T-helper 17 cell (primary cell): ENCODE data around the gene TEX12. TPM values are rescaled to one million over a fixed set of nuclear protein-coding genes. Genes with fewer than 3 reads are reported as not detected.

Source experiments
- ATAC-seq: fragments of 150-1000 bp; cut with Tn5 transposase; 2 replicates; pipeline ENCODE4 v1.10.0; 2021; ENCODE audit warnings: mild to moderate bottlenecking, moderate library complexity
- DNase-seq, 3 donors: peaks; one replicate each; pipeline versions ENCODE4 v3.0.0 to v3.0.0-alpha.2; 2020 to 2021
- H3K9me3 ChIP-seq: one replicate; pipeline ENCODE4 v1.7.0; 2013; ENCODE audit warnings: low read length, mild to moderate bottlenecking; ENCODE audit not compliant: control insufficient read depth, poor library complexity, severe bottlenecking
- H3K27ac Mint-ChIP-seq: one replicate; pipeline ENCODE4 v1.8.0; 2022; ENCODE audit warnings: mild to moderate bottlenecking, moderate library complexity, mixed read lengths
- H3K27me3 Mint-ChIP-seq: one replicate; pipeline ENCODE4 v1.8.0; 2022; ENCODE audit warnings: mixed read lengths
- H3K36me3 Mint-ChIP-seq: one replicate; pipeline ENCODE4 v1.8.0; 2022; ENCODE audit warnings: low read depth, mixed read lengths
- H3K4me1 Mint-ChIP-seq: one replicate; pipeline ENCODE4 v1.8.0; 2022; ENCODE audit warnings: mild to moderate bottlenecking, mixed read lengths
- H3K4me3 Mint-ChIP-seq: one replicate; pipeline ENCODE4 v1.8.0; 2022; ENCODE audit warnings: mild to moderate bottlenecking, moderate library complexity, mixed read lengths
- total RNA-seq, 4 donors: library from RNA in 2 of 4; stranded (reverse) in 2 of 4; gene quantifications; one replicate each; pipeline ENCODE4 v1.2.3 and lab custom pipeline; 2022 to 2026

Gene TEX12, protein sequence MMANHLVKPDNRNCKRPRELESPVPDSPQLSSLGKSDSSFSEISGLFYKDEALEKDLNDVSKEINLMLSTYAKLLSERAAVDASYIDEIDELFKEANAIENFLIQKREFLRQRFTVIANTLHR
- total RNA-seq (under 1 TPM; 0.32 to 0.52 TPM), total RNA-seq (lab: John Stamatoyannopoulos, UW) (0 to 0.23 reads per million in 2 donors)

DNA sequence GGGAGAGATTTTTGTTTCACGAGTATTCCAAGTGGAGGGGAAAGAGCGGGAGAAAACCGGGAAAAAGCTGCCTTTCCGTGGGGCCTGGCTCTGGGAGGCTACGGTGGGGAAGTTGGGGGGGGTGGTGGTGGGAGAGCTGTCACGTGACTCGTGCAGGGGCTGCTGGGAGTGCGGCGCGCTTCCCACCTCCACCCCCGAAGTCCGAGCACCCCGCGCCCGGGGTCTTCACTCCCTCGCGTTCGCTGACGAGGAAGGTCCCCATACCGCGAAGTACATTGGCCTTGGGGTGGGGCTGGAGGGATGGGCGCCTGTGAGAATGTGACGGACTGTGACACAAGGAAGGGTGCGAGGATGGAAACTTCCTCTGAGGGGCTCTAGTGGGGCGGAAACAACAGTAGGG lies at the start of gene TEX12:
Gene TEX12 (plus strand): TSS at position 228 of the 400 bp plus-strand sequence. CDS start 1,897 bp downstream, outside the sequence.
- H3K27ac Mint-ChIP-seq = no peak within 1 kb of the TSS
- ATAC-seq (no peak), DNase-seq (no peak)
- peaks cover 21% of the 10 kb centered on the region for H3K27me3 Mint-ChIP-seq
- H3K4me1 Mint-ChIP-seq = peaks cover 7% of the 10 kb centered on the region
- H3K4me3 Mint-ChIP-seq = no peak within 1 kb of the TSS
- no peaks in the 10 kb centered on the region for H3K9me3 ChIP-seq
- H3K36me3 Mint-ChIP-seq = peaks cover 6% of the 10 kb centered on the region

DNA sequence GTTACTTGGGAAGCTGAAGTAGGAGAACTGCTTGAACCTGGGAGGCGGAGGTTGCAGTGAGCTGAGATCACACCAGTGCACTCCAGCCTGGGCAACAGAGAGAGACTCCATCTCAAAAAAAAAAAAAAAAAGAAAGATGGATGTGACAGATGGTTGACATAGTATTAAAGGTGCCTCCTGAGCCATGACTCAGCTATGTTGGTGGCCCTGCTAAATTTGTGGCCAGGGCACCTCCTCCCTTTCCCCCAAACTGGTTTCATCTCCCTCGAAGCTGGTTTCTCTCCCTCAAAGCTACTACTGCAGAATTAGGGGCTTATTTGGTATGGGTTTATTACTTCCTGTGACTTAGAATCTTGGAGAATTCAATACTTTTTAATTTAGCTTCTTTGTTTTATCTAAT lies 49.0 kb upstream of the TEX12 start:
- H3K27me3 Mint-ChIP-seq = no peaks in the 10 kb centered on the region
- peaks cover 5% of the 10 kb centered on the region for H3K4me1 Mint-ChIP-seq
- no peak overlapping the region for H3K4me3 Mint-ChIP-seq
- no peaks in the 10 kb centered on the region for H3K9me3 ChIP-seq
- ATAC-seq (no peak), DNase-seq (no peak)
- H3K36me3 Mint-ChIP-seq = peaks cover 5% of the 10 kb centered on the region
- no peak overlapping the region for H3K27ac Mint-ChIP-seq

DNA sequence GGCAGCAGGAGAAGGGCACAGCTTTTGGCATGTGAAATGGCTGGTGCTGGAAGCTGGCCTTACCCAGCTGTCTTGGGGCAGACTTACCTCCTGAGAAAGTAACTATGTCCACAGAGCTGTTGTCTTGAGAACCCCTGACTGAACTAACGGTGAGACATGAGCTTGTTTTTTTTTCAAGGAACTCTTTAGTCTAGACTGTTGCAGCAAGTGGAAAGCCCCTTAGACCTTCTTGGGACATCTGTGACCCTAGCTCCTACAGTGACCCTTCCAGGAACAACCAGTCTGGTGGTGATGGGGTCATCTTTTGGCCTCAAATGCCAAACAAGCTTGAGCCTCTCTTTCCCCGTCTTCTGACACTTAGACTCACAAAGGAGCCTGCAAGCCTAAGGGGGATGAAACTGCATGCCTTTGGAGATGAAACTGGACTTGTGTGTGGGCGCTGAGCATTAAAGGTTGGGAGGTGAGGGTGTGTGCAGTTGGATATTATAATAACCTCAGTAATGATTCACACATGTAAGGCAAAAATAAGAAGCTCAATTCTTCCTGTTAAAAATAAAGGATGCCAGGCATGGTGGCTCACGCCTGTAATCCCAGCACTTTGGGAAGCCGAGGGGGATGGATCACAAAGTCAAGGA lies 45.1 kb upstream of the TEX12 start:
- ATAC-seq = no peak
- Mint-ChIP-seq H3K4me3 (no peak overlapping the region), H3K27me3 (no peaks in the 10 kb centered on the region), H3K36me3 (peaks cover 1% of the 10 kb centered on the region), H3K27ac (no peak overlapping the region), H3K4me1 (peaks cover 2% of the 10 kb centered on the region)
- DNase-seq = no peak
- no peaks in the 10 kb centered on the region for H3K9me3 ChIP-seq

DNA sequence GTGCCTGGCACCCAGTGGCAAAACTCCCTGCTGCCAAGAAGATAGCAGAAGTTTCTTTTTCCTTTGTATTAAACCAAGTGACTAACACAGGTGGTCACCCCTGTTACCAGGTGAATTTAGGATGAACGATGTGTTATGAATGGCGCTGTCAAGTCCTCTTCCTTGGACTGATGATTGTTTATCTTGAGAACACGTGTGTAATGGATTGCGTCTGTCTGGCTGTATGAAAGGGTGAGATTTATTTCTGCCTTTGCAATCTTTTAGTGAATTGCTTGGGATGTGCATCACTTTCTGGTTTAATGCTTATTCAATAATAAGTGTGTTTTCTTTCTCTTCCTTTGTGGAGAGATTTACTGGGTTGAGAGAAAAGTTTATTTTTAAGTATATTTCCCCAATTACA lies 44.0 kb upstream of the TEX12 start:
- DNase-seq (no peak), ATAC-seq (no peak)
- Mint-ChIP-seq H3K27me3 (no peaks in the 10 kb centered on the region), H3K36me3 (peaks cover 2% of the 10 kb centered on the region), H3K27ac (no peak overlapping the region), H3K4me1 (peaks cover 2% of the 10 kb centered on the region), H3K4me3 (no peak overlapping the region)
- no peaks in the 10 kb centered on the region for H3K9me3 ChIP-seq

DNA sequence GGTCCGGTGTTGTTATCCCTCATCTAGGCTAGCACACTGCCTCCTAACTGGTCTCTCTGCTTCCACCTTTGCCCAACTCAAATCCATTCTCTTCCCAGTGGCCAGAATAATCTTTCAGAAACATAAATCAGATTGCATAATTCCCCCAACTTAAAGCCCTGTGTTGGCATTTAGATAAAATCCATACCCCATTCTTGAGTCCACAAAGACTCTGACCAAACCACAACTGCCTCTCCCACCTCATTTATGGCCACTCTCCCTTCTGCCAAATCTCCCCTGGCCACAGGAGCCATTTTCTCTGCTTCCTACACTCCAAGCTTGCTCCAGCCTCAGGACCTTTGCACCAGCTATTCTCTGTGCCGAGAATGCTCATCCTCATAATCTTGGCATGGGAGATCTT lies 40.1 kb upstream of the TEX12 start:
- Mint-ChIP-seq H3K27me3 (no peaks in the 10 kb centered on the region), H3K27ac (no peak overlapping the region), H3K4me1 (peaks cover 3% of the 10 kb centered on the region), H3K36me3 (peaks cover 2% of the 10 kb centered on the region), H3K4me3 (no peak overlapping the region)
- no peak for DNase-seq
- no peak for ATAC-seq
- H3K9me3 ChIP-seq = no peaks in the 10 kb centered on the region

DNA sequence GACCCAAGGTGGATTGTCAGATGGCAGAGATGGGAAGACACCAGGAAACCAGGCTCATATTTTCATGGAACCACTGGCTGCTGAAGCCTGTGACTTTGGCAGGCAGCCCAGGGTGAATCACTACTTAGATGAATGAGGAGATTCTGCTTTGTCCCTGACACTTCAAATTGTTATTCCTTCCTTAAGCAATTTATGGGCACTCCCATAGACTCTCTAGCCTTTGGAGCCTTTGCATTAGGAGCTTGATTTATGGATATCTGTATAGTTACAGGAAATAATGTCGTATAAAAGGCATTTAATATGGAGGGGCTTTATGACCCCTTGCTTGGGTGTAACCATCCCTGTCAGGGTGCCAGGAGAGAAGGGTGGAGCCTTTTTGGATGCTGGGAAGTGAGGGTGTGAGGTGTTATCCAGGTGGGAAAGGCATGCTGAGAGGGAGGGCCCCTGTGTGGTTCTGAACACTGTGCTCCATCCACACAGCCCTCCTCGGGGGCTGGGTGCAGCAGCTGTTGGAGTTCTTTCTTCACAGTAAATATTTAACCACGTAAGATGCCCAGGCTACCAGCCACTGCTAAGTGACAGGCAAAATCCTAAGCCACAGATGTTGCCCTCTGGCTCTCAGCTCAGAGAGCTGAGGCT lies 38.6 kb upstream of the TEX12 start:
- no peaks in the 10 kb centered on the region for H3K9me3 ChIP-seq
- Mint-ChIP-seq H3K27ac (peak overlapping the region; percentile 14), H3K4me1 (peaks cover 3% of the 10 kb centered on the region), H3K4me3 (no peak overlapping the region), H3K27me3 (no peaks in the 10 kb centered on the region), H3K36me3 (peaks cover 2% of the 10 kb centered on the region)
- no peak for DNase-seq
- ATAC-seq = no peak

DNA sequence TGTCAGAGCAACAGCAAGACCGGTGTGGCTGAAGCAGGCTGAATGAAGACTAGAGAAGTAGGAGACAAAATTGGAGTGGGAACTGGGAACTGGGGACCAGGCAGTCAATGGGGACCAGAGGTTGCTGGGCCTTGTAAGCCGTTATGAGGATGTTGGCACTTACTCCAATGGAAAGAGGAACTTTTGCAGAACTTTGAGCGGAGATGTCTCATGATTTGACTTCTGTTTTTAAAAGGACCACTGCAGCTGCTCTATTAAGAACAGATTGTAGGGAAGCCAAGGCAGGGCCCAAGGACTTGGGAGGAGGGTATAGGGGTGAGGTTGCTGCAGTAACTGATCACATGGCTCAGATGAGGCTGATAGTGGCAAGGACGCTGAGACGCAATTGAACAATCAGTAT lies 37.5 kb upstream of the TEX12 start:
- Mint-ChIP-seq H3K36me3 (peaks cover 2% of the 10 kb centered on the region), H3K4me1 (peaks cover 3% of the 10 kb centered on the region), H3K27ac (peak overlapping the region; percentile 14), H3K27me3 (no peaks in the 10 kb centered on the region), H3K4me3 (no peak overlapping the region)
- DNase-seq (no peak), ATAC-seq (no peak)
- H3K9me3 ChIP-seq = no peaks in the 10 kb centered on the region

DNA sequence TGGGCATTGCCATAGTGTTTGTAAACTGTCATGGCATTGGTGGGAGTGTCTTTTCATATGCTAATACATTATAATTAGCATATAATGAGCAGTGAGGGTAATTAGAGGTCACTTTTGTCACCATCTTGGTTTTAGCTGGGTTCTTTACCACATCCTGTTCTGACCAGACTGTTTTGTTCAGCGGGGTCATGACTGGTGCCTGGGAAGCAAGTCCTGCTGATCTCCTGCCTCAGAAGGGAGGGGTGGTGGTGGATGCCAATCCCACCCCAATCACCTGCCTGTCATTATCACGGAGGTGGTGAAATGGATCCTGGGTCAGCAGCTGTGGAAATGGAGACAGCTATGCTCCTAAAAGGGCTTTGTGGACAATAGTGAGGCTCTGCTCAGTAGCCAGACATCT lies 34.4 kb upstream of the TEX12 start:
- H3K27me3 Mint-ChIP-seq = no peaks in the 10 kb centered on the region
- peaks cover 3% of the 10 kb centered on the region for H3K4me1 Mint-ChIP-seq
- no peak overlapping the region for H3K4me3 Mint-ChIP-seq
- no peaks in the 10 kb centered on the region for H3K36me3 Mint-ChIP-seq
- no peak overlapping the region for H3K27ac Mint-ChIP-seq
- no peaks in the 10 kb centered on the region for H3K9me3 ChIP-seq
- DNase-seq (no peak), ATAC-seq (no peak)

DNA sequence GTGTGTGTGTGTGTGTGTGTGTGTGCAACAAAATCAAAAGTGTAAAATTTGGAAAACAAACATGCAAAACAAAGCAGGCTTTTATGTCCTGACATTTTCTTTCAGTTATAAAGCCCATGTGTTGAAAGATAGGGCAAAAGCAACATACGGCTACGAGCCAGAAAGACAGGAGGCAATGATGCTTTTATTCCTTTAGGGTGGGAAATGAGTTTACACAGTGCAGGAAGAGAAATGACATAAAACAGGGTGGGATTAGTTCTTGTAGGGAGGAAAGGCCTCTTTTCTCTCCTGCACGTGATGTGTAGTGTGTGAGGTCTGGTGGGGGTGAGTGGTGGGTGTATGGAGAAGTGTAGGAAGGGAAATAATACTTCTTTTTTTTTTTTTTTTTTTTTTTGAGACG lies 32.7 kb upstream of the TEX12 start:
- Mint-ChIP-seq H3K27me3 (no peaks in the 10 kb centered on the region), H3K4me1 (peaks cover 3% of the 10 kb centered on the region), H3K4me3 (no peak overlapping the region), H3K27ac (no peak overlapping the region), H3K36me3 (no peaks in the 10 kb centered on the region)
- ATAC-seq (no peak), DNase-seq (no peak)
- H3K9me3 ChIP-seq = no peaks in the 10 kb centered on the region

DNA sequence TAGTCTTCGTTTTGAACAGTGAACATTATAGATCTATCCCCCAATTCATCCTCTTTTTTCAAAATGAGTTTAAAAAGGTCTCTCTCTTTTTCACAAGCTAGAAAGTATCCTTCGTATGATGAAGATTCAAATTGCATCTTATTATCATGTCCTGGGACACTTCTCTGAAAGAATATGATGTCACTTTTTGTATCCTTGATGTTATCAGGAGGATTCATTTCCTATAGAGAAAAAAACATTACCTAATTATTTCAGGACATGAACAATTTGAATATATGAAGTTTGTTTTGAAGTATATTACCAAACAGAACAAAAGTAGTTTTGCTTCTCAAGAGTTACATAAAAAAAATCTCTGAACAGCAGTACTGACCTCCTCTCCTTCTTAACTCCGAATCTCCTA lies 23.6 kb upstream of the TEX12 start:
- no peaks in the 10 kb centered on the region for H3K36me3 Mint-ChIP-seq
- ATAC-seq = no peak
- H3K27ac Mint-ChIP-seq = no peak overlapping the region
- no peak for DNase-seq
- no peaks in the 10 kb centered on the region for H3K9me3 ChIP-seq
- H3K4me1 Mint-ChIP-seq = peaks cover 2% of the 10 kb centered on the region
- no peaks in the 10 kb centered on the region for H3K27me3 Mint-ChIP-seq
- no peak overlapping the region for H3K4me3 Mint-ChIP-seq

DNA sequence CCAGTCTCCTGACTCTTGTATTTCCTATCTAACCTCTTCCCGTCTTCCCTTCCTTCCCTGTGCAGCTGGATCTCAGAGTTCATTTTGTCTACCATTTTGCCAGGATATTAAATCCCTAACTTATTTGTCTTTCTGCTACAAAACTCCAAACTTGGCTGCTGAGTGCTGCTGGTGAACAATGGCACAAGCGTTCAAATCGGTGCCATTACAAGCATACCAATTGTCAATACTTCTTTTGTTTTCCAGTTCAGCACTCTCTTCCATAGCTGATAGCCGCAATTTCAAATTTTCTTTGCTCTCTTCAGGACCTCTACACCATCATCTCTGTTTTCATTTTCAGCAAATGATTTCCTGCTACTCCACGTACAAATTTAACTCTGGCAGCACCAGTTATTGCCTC lies 16.7 kb upstream of the TEX12 start:
- Mint-ChIP-seq H3K4me3 (no peak overlapping the region), H3K27ac (no peak overlapping the region), H3K4me1 (no peaks in the 10 kb centered on the region), H3K36me3 (no peaks in the 10 kb centered on the region), H3K27me3 (no peaks in the 10 kb centered on the region)
- H3K9me3 ChIP-seq = no peaks in the 10 kb centered on the region
- ATAC-seq (no peak), DNase-seq (no peak)

DNA sequence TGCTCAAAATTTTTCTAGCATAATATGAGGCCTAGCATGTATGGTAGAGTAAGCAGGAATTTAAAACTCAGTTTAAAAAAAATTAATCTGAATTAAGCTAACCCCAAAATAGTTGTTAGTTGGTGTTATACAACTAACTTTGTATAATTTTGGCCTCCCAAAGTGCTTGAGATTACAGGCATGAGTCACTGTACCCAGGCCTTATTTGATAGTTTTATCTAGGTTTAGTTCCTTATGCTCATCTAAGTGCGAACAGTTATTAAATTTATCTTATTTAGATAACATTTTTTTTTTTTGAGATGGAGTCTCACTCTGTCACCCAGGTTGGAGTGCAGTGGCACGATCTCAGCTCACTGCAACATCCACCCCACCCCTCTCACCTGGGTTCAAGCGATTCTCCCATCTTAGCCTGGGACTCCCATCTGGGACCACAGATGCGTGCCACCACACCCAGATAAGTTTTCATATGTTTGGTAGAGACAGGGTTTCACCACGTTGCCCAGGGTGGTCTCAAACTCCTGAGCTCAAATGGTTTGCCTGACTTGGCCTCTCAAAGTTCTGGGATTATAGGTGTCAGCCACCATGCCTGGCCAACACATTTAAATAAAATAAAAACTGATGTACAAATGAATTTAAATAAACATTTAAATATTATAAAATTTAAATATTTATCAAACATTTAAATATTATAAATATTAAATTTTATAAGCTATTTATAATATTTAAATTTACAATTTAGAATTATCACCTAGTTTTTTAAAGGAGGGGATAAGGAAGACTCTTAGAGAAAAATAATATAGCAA lies 10.8 kb upstream of the TEX12 start:
- peaks cover 5% of the 10 kb centered on the region for H3K36me3 Mint-ChIP-seq
- ATAC-seq (no peak), DNase-seq (no peak)
- no peak overlapping the region for H3K4me3 Mint-ChIP-seq
- no peak overlapping the region for H3K27ac Mint-ChIP-seq
- H3K4me1 Mint-ChIP-seq = peaks cover 6% of the 10 kb centered on the region
- no peaks in the 10 kb centered on the region for H3K9me3 ChIP-seq
- peaks cover 9% of the 10 kb centered on the region for H3K27me3 Mint-ChIP-seq

DNA sequence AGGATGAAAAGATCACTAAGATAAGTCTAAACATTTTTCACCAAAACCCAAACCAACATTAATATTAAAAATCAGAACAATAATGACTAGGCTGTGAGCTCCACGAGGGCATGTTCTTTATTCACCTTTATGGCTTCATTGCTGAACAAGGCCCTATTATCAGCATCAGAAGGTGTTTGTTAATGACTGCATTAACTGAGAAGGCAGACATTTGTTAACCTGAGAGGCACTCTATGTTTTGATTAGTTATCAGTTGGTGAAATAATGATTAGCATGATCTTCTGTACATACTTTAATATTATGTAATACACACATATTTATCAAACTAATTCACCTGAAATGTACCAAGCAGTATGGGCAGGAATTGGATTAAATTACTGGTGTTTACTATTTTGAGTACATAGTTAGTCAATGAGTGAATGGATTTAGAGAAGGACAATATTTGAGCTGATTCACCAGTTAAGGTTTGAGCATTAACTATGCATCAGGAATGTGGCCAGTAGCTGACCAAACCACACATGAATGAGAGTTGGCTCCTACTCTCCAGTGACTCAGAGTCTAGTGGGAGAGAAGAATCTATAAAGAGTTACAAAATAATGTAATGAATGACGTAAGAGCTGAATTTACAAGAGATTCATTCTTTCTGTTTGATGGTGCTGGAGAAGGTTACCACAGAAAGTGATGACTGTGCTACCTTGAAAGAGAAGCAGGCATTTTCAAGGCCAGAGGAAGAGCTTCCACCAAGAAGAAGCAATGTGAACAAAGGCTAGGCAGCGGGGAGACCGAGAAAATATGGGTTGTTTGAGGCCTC lies 10.0 kb upstream of the TEX12 start:
- Mint-ChIP-seq H3K36me3 (peaks cover 7% of the 10 kb centered on the region), H3K4me3 (no peak overlapping the region), H3K27me3 (peaks cover 10% of the 10 kb centered on the region), H3K27ac (no peak overlapping the region), H3K4me1 (peaks cover 6% of the 10 kb centered on the region)
- ATAC-seq (no peak), DNase-seq (no peak)
- H3K9me3 ChIP-seq = no peaks in the 10 kb centered on the region
